GM18498 (cell line): ENCODE measurements around the gene ATG4D.
"Not testable (repeated sequence)": the region's sequence is repeated elsewhere in the genome, so short reads cannot be mapped to it uniquely, and the experiment has no call there.

ENCODE experiments used
- ATAC-seq: cut with Tn5 transposase; IDR thresholded peaks from one replicate; pipeline ENCODE4 v1.9.1; 2021; ENCODE audit warnings: mild to moderate bottlenecking, moderate library complexity; ENCODE audit not compliant: unreplicated experiment

ATG4D gene

DNA sequence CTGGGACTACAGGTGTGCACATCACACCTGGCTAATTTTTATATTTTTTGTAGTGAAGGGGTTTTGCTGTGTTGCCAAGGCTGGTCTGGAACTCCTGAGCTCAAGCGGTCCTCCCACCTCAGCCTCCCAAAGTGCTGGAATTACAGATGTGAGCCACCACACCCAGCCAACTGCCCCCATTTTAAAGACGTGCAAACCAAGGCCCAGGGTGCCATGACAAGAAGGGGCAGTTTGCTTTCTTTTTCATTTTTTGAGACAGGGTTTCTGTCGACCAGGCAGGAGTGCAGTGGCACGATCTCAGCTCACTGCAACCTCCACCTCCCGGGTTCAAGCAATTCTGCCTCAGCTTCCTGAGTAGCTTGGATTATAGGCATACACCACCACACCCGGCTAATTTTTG is 30.1 kb downstream of the ATG4D start:
- not testable (repeated sequence) for ATAC-seq

DNA sequence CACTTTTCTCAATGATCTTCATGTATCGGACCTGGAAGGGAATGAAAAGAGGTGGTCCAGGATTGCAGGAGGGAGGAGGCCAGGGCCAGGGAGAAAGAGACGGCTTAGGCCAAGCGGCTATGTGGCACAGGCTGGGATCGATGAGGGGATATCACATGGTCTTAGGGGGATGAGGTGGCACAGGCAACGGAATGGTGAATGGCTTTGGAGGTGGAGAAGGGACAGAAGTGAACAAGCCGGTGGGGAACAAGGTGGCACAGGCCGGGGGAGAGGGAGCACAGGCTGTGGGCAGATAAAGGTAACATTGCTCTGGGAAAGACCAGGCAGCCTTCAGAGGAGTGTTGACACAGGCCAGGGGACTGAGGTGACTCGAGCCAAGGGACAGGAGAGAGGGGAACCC is 30.8 kb downstream of the ATG4D start:
- no peak for ATAC-seq

DNA sequence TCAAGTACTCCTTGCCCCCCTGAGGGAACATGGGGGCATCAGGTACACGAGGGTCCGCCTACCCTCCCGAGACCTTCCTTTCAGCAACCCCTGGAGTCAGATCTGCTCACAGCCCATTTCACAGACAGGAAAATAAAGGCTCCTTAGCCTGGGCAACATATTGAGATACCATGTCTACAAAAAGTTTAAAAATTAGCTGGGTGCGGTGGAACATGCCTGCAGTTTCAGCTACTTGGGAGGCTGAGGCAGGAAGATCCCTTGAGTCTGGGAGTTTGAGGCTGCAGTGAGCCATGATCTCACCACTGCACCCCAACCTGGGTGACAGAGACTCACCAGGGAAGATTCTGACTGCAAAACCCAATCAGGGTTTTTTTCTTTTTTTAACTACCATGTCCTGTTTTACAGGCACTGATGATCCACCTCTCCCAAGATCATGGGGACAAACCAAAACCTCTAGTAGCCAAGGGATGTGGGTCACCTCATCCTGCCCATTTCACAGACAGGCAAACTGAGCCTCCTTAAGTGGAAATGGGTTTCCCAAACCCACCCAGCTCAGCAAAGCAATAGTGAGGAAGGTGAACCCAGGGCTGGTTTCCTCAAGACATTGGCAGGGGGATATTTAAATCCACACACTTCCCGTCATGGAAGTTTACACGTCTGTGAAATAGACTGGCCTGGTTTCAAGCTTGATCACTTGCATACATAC is 31.5 kb downstream of the ATG4D start:
- no peak for ATAC-seq

GRCh38 chr19:10577951-10578350 is 34.2 kb downstream of the ATG4D start:
- no peak for ATAC-seq

GRCh38 chr19:10580979-10581631 is 37.4 kb downstream of the ATG4D start:
- peak; percentile 57 for ATAC-seq

GRCh38 chr19:10582091-10582490 is 38.4 kb downstream of the ATG4D start:
- ATAC-seq = no peak

- ATAC-seq = no peak
Measured at GRCh38 chr19:10583036-10583776, 39.5 kb downstream of the ATG4D start.

DNA sequence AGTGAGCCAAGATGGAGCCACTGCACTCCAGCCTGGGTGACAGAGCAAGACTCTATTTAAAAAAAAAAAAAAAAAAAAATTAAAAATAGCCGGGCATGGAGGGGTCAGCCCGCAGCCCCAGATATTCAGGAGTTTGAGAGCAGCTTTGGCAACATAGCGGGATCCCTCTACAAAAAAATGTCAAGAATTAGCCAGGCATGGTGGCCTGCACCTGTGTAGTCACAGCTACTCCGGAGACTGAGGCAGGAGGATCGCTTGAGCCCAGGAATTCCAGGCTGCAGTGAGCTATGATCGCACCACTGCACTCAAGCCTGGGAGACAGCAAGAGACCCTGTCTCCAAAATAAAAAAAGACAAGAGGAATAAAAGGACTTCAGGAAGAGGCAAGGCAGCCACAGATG is 42.7 kb downstream of the ATG4D start:
- no peak for ATAC-seq

- ATAC-seq = no peak
Measured at GRCh38 chr19:10587022-10587838, 43.5 kb downstream of the ATG4D start, which contains the start of gene AP1M2. Gene AP1M2, minus strand, starts transcription at chr19:10587312. Its CDS starts 81 bp downstream, at chr19:10587231.

GRCh38 chr19:10587839-10588150 is 44.1 kb downstream of the ATG4D start:
- no peak for ATAC-seq

DNA sequence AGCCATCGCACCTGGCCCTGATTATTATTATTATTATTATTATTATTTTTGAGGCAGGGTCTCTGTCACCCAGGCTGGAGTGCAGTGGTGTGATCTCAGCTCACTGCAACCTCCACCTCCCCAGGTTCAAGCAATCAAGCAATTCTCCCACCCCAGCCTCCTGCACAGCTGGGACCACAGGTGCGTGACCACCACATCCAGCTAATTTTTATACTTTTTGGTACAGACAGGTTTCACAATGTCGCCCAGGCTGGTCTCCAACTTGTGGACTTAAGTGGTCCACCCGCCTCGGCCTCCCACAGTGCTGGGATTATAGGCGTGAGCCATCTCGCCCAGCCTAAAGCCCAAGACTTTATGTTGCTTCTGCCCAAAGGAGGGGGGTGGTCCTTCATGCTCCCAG is 49.4 kb downstream of the ATG4D start:
- ATAC-seq = no peak

GRCh38 chr19:10593820-10594637 is 50.3 kb downstream of the ATG4D start:
- ATAC-seq = peak; percentile 56

DNA sequence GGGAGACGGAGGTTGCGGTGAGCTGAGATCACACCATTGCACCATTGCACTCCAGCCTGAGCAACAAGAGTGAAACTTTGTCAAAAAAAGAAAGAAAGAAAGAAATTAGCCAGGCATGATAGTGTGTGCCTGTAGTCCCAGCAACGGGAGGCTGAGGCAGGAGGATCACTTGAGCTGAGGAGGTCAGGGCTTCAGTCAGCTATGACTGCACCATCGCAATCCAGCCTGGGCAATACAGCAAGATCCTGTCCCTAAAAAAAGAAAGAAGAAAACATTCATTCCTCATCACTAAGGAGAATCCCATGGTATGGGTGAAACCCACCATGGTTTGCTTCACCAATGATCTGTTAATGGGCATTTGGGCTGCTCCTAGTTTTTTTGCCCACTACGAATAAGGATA is 56.4 kb downstream of the ATG4D start:
- ATAC-seq = no peak

DNA sequence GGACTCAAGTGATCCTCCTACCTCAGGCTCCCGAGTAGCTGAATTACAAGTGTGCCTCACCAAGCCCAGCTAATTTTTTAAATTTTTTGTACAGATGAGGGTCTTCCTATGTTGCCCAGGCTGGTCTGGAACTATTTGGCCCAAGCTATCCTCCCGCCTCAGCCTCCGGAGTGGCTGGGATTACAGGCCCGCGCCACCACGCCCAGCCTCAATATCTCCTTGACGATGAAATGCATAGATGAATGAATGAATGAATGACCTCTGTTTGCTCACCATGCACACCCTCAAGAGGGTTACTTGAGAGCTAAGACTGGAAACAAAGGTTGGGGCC is 58.3 kb downstream of the ATG4D start:
- no peak for ATAC-seq

DNA sequence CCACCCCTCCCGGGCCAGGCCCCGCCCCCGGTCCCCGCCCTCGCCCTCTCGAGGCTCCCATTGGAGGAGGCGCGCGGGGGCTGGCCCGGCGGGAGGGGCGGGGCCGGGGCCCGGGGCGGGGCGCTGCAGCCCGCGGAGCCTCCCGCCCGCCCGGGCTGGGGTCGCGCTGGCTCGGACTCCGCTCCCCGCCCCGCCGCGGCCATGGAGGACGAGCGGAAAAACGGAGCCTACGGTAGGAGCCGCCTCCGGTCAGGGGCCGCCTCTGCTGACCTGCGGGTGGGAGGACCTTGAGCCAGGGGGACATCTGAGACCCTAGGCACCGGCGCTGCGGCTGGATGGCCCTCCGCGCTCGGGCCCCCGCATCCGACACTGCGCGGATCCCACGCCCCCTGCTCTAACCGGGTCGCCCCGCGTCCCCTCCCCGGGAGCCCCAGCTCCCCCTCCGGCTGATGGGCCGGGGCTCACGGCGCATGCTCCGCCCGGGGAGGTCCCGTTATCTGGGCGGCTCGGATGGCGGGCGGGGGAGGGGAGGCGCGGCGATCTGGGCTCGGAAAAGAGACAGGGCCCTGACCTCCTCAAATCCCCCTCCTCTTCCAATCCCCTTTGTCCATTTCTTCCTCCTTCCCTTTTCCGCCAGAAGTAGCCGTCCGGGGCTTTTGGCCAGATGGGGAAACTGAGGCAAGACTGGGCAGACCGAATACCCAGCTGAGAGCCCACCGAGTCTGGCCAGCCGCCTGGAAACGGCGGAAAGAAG is 58.8 kb downstream of the ATG4D start:
- ATAC-seq = peak; percentile 65
